GM12873 (cell line): ENCODE data around the gene BTF3L4.

Source experiments
- CTCF ChIP-seq: IDR thresholded peaks from 2 replicates; pipeline ENCODE4 v1.5.1; 2012; ENCODE audit warnings: low read depth, mild to moderate bottlenecking, moderate library complexity, low read length, control low read depth; ENCODE audit not compliant: insufficient read depth; ENCODE audit errors: missing control alignments

The BTF3L4 gene

GRCh38 chr1:52056163-52056936 lies at the start of gene BTF3L4:
Gene BTF3L4, plus strand, starts transcription at chr1:52056295. Its CDS starts 3,553 bp downstream, at chr1:52059848.
- TF ChIP-seq CTCF, result no peak

- TF ChIP-seq CTCF, result no peak
These were observed 48.7 kb upstream of the BTF3L4 start for GRCh38 chr1:52007215-52008002.

- no peak for TF ChIP-seq CTCF
These were observed 47.9 kb upstream of the BTF3L4 start for GRCh38 chr1:52008071-52008809.

- no peak for TF ChIP-seq CTCF
These were observed 34.0 kb upstream of the BTF3L4 start for GRCh38 chr1:52022133-52022532.

- no peak for TF ChIP-seq CTCF
These were observed 29.8 kb upstream of the BTF3L4 start for GRCh38 chr1:52026278-52026677.

GRCh38 chr1:52028328-52028727 lies 27.8 kb upstream of the BTF3L4 start:
- no peak for TF ChIP-seq CTCF

GRCh38 chr1:52032124-52032784 lies 23.8 kb upstream of the BTF3L4 start:
- TF ChIP-seq CTCF, result no peak
